ENCODE data around the gene HOMEZ. TPM values are rescaled to one million over a fixed set of nuclear protein-coding genes. Genes with fewer than 3 reads are reported as not detected.

Gene HOMEZ
- total RNA-seq, 4 donors from 2014 or later = 13.0 to 16.5 (median 15.0) TPM

GRCh38 chr14:23306412-23307145 is 20.6 kb upstream of the HOMEZ start, which contains the start of gene BCL2L2:
TSS of gene BCL2L2 (plus strand) at chr14:23306833. CDS start at chr14:23307768, 935 bp downstream.
- WGBS, 2 donors = 0 to 4% methylated on average over 22 to 24 of the region's 24 CpGs
- Histone ChIP-seq H3K27me3 (no peaks in the 10 kb centered on the region), H3K9me3 (no peaks in the 10 kb centered on the region), H3K4me1 (peaks cover 25 to 38% of the 10 kb centered on the region in 2 donors), H3K36me3 (peaks cover 3 to 8% of the 10 kb centered on the region in 2 donors), H3K4me3 (replicated peaks in 1 of 3) (peak within 1 kb of the TSS in 2 of 3 donors; percentile 69 to 73), H3K27ac (peak within 1 kb of the TSS; percentile 70 to 88 (median 87))
- DNase-seq = peak; percentile 96 to 97
- peak; percentile 41 to 82 for TF ChIP-seq POLR2A (IDR thresholded peaks at IDR 0.05)
- TF ChIP-seq CTCF (IDR thresholded peaks at IDR 0.05) = no peak
- intact Hi-C loops (cut with DNase I) = no loop called here

GRCh38 chr14:23302290-23303225 is 16.6 kb upstream of the HOMEZ start, which contains the start of gene PPP1R3E:
TSS of gene PPP1R3E (minus strand) at chr14:23302859. CDS start at chr14:23302576, 283 bp downstream.
- Histone ChIP-seq H3K27ac (peak within 1 kb of the TSS; percentile 82 to 98 (median 96)), H3K36me3 (peaks cover 0 to 5% of the 10 kb centered on the region in 2 donors), H3K9me3 (no peaks in the 10 kb centered on the region), H3K4me1 (peaks cover 20 to 35% of the 10 kb centered on the region in 2 donors), H3K27me3 (no peaks in the 10 kb centered on the region), H3K4me3 (replicated peaks in 1 of 3) (peak within 1 kb of the TSS; percentile 54 to 82 (median 64))
- WGBS, 2 donors = 3 to 8% methylated on average over 26 to 42 of the region's 81 CpGs
- TF ChIP-seq POLR2A (IDR thresholded peaks at IDR 0.05) (peak in 1 of 2 donors; percentile 70), CTCF (IDR thresholded peaks at IDR 0.05) (no peak)
- peak; percentile 86 to 88 for DNase-seq
- intact Hi-C loops (cut with DNase I) = no loop called here

- DNase-seq = no peak
- peaks cover 0 to 5% of the 10 kb centered on the region in 2 donors for H3K36me3 ChIP-seq
- no peak for TF ChIP-seq CTCF (IDR thresholded peaks at IDR 0.05)
- peak in 1 of 2 donors; percentile 83 for TF ChIP-seq POLR2A (IDR thresholded peaks at IDR 0.05)
- peak overlapping the region; percentile 82 to 98 (median 96) for H3K27ac ChIP-seq
- no peaks in the 10 kb centered on the region for H3K27me3 ChIP-seq
- H3K4me3 ChIP-seq (replicated peaks in 1 of 3) = peak overlapping the region; percentile 54 to 82 (median 64)
- no peaks in the 10 kb centered on the region for H3K9me3 ChIP-seq
- 0% methylated on average over 4 to 16 of the region's 25 CpGs for WGBS, 2 donors
- peaks cover 14 to 31% of the 10 kb centered on the region in 2 donors for H3K4me1 ChIP-seq
- intact Hi-C loops (cut with DNase I) = no loop called here
Measured at GRCh38 chr14:23301969-23302289, 16.0 kb upstream of the HOMEZ start.

GRCh38 chr14:23301288-23301968 is 15.5 kb upstream of the HOMEZ start:
- peaks cover 14 to 31% of the 10 kb centered on the region in 2 donors for H3K4me1 ChIP-seq
- intact Hi-C loops (cut with DNase I) = no loop called here

More at GRCh38 chr14:23301288-23301968, 15.5 kb upstream of the HOMEZ start:
- H3K27me3 ChIP-seq = no peaks in the 10 kb centered on the region
- peak overlapping the region; percentile 54 to 87 (median 64) for H3K4me3 ChIP-seq (replicated peaks in 1 of 3)
- DNase-seq = peak; percentile 98 to 99
- H3K9me3 ChIP-seq = no peaks in the 10 kb centered on the region
- H3K27ac ChIP-seq = peak overlapping the region; percentile 98 to 100 (median 100)
- peaks cover 0 to 5% of the 10 kb centered on the region in 2 donors for H3K36me3 ChIP-seq
- TF ChIP-seq POLR2A (IDR thresholded peaks at IDR 0.05) (peak; percentile 53 to 81), CTCF (IDR thresholded peaks at IDR 0.05) (peak; percentile 16 to 92 (median 60))
- 0 to 1% methylated on average over 30 to 33 of the region's 87 CpGs for WGBS, 2 donors
